ENCODE measurements around the gene FYB1. TPM values are rescaled to one million over a fixed set of nuclear protein-coding genes. Genes with fewer than 3 reads are reported as not detected.

The FYB1 gene
- total and polyA plus RNA-seq, 2 of the 4 experiments (the other 2 are of a cell fraction), result not detected

GRCh38 chr5:39156082-39156481 lies 63.3 kb downstream of the FYB1 start:
- POLR2A ChIA-PET (ENCODE audit: unreplicated experiment), result no interaction called here
- CTCF ChIA-PET, result interaction anchor here (0.8 kb wide), 1 partner anchor 62 kb away, joined by 3 read pairs; no protein-coding TSS in a partner anchor
- no peaks in the 10 kb centered on the region for H3K27me3 ChIP-seq (ENCODE audit: control insufficient read depth, insufficient read depth, low read length)

More at GRCh38 chr5:39156082-39156481, 63.3 kb downstream of the FYB1 start:
- no TSS peak for BruUV-seq (replicated peaks)
- intact Hi-C loops (cut with micrococcal nuclease), result no loop called here
- no peak overlapping the region for H4K8ac ChIP-seq (ENCODE audit: low read depth in 2 of 2, low read length in 2 of 2)
- no peak overlapping the region for H2AK5ac ChIP-seq (ENCODE audit: low read depth, low read length)
- no peak overlapping the region for H4K91ac ChIP-seq (ENCODE audit: insufficient read depth, low read depth, low read length)
- no peak overlapping the region for H3K27ac ChIP-seq (ENCODE audit: insufficient read depth, low read length)
- no peaks in the 10 kb centered on the region for H4K20me1 ChIP-seq (ENCODE audit: insufficient read depth, low read length)
- H4K5ac ChIP-seq (ENCODE audit: low read depth, low read length), result no peak overlapping the region
- TF ChIP-seq FOS (IDR thresholded peaks at IDR 0.05; ENCODE audit: low read depth, low read length) (no peak), CEBPB (IDR thresholded peaks at IDR 0.05; ENCODE audit: low read depth, low read length) (no peak), CHD1 (IDR thresholded peaks at IDR 0.05; ENCODE audit: low read depth, low read length) (no peak), POLR2A (IDR thresholded peaks at IDR 0.05; ENCODE audit: low read depth, low read length) (no peak)
- WGBS, 2 experiments (ENCODE audit: extremely low coverage in 2 of 2, insufficient read length in 1 of 2), result no CpG with 5 or more reads among the region's 4 CpGs
- no peak overlapping the region for H3K56ac ChIP-seq (ENCODE audit: extremely low read depth, insufficient read depth, low read length)
- no peak overlapping the region for H2BK5ac ChIP-seq (ENCODE audit: low read depth, low read length, poor library complexity, severe bottlenecking)
- ATAC-seq (ENCODE audit: low read depth) (no peak), DNase-seq (no peak)
- H3K9me1 ChIP-seq (ENCODE audit: insufficient read depth, low read length), result no peaks in the 10 kb centered on the region
- no peak overlapping the region for H3K9ac ChIP-seq (ENCODE audit: low read depth, low read length)
- H3K9me3 ChIP-seq (ENCODE audit: control insufficient read depth, insufficient read depth, low read length), result no peaks in the 10 kb centered on the region
- H2BK20ac ChIP-seq (ENCODE audit: low read depth, low read length), result no peak overlapping the region
- no peak overlapping the region for H2AFZ ChIP-seq (replicated peaks; ENCODE audit: low read length, poor library complexity)
- H2BK15ac ChIP-seq (ENCODE audit: low read depth, low read length), result no peak overlapping the region
- no peaks in the 10 kb centered on the region for H3K4me1 ChIP-seq (ENCODE audit: control insufficient read depth, insufficient read depth, low read length)
- dilution Hi-C loops (cut with HindIII; ENCODE audit: low sequenced_read_pairs, unreplicated experiment), result no loop called here
- no peaks in the 10 kb centered on the region for H3K79me1 ChIP-seq (ENCODE audit: low read depth in 1 of 2, low read length in 2 of 2)
- no peak overlapping the region for H3K4me3 ChIP-seq (ENCODE audit: insufficient read depth, low read depth, low read length)
- no peak overlapping the region for H3K4ac ChIP-seq (ENCODE audit: low read depth, low read length)
- H3K14ac ChIP-seq (replicated peaks; ENCODE audit: low read depth, low read length), result no peak overlapping the region
- in situ Hi-C loops (cut with MboI; ENCODE audit: low sequenced_read_pairs), result no loop called here
- no peak overlapping the region for H2AK9ac ChIP-seq (replicated peaks; ENCODE audit: low read depth, low read length, poor library complexity)
- no peak overlapping the region for H3K23ac ChIP-seq (ENCODE audit: low read depth, low read length)
- no peak overlapping the region for H3K18ac ChIP-seq (ENCODE audit: low read depth, low read length)
- H3K36me3 ChIP-seq (ENCODE audit: control insufficient read depth, insufficient read depth, low read length), result no peaks in the 10 kb centered on the region
- no peak overlapping the region for H2BK120ac ChIP-seq (ENCODE audit: low read depth, low read length)
- H3K4me2 ChIP-seq (ENCODE audit: low read depth, low read length), result no peak overlapping the region
